Esophagus muscularis mucosa (tissue), 4 donors: ENCODE results near the gene HDLBP.

Experiments used
- EP300 ChIP-seq: sonication (generic); formaldehyde crosslinking; IDR thresholded peaks from one replicate; pipeline ENCODE4 v1.6.1; 2017; ENCODE audit warnings: antibody characterized with exemption
- POLR2A ChIP-seq: fragments of 450-650 bp; IDR thresholded peaks from one replicate; pipeline ENCODE4 v1.6.1; 2017; ENCODE audit warnings: antibody characterized with exemption, moderate library complexity, mild to moderate bottlenecking, low read depth
- POLR2AphosphoS5 ChIP-seq, 2 donors: sonication (generic); formaldehyde crosslinking; IDR thresholded peaks; one replicate each; pipeline ENCODE4 v1.6.1; 2017; ENCODE audit warnings: antibody characterized with exemption in 2 of 2
- TF ChIP-seq, protein P1 (sequence below), 3 experiments: fragments of 200-600 bp in 2 of 3; fragments of 450-650 bp in 1 of 3; sonication (generic) in 2 of 3; IDR thresholded peaks; one replicate each; pipeline ENCODE4 v1.5.1; 2017 to 2019; ENCODE audit warnings: antibody characterized with exemption in 3 of 3, mild to moderate bottlenecking in 2 of 3, moderate library complexity in 1 of 3

DNA sequence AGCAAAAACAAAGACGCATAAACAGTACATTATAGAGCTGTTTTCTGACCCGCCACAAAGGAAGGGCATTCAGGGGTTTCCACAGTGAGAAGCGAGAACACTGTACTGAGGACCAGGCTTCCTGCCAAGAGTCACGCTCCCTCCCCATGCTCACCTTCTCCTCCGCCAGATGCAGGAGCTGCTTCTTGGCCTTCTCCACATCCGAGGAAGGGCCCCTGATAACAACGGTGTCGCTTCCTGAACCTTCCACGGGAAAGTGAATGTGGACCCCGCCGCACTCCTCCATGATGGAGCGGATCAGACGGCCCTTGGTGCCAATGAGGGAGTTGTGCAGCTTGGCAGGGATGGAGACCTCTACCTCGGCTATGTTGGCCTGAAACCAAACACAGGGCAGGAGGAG is 73.2 kb downstream of the HDLBP start:
- TF ChIP-seq EP300 = no peak
- no peak for TF ChIP-seq POLR2A
- TF ChIP-seq, protein P1, sequence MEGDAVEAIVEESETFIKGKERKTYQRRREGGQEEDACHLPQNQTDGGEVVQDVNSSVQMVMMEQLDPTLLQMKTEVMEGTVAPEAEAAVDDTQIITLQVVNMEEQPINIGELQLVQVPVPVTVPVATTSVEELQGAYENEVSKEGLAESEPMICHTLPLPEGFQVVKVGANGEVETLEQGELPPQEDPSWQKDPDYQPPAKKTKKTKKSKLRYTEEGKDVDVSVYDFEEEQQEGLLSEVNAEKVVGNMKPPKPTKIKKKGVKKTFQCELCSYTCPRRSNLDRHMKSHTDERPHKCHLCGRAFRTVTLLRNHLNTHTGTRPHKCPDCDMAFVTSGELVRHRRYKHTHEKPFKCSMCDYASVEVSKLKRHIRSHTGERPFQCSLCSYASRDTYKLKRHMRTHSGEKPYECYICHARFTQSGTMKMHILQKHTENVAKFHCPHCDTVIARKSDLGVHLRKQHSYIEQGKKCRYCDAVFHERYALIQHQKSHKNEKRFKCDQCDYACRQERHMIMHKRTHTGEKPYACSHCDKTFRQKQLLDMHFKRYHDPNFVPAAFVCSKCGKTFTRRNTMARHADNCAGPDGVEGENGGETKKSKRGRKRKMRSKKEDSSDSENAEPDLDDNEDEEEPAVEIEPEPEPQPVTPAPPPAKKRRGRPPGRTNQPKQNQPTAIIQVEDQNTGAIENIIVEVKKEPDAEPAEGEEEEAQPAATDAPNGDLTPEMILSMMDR (IDR thresholded peaks at IDR 0.05) = no peak
- no peak for TF ChIP-seq POLR2AphosphoS5 (IDR thresholded peaks at IDR 0.05)
